WTC11 (cell line): ENCODE measurements around the gene HES3. TPM values are rescaled to one million over a fixed set of nuclear protein-coding genes. Genes with fewer than 3 reads are reported as not detected.

Source experiments
- ATAC-seq: fragments of 200-7000 bp; cut with Tn5 transposase; 2 replicates; pipeline ENCODE4 v1.10.0; 2021; ENCODE audit warnings: mild to moderate bottlenecking, moderate library complexity
- CTCF ChIA-PET: fragments of 300-600 bp; sonication (Branson Sonifier 250); formaldehyde crosslinking; loops from one replicate; lab custom pipeline; 2021; ENCODE audit warnings: antibody characterized with exemption; lab: Charles Lee
- POLR2A ChIA-PET: fragments of 350-600 bp; sonication (Branson Sonifier 250); formaldehyde crosslinking; loops from one replicate; lab custom pipeline; 2021; ENCODE audit warnings: antibody characterized with exemption; lab: Charles Lee
- DNase-seq: peaks from one replicate; pipeline ENCODE4 v3.0.0; 2021; ENCODE audit warnings: low spot score
- H3K27ac Mint-ChIP-seq: 2 replicates; pipeline ENCODE4 v1.8.0; 2021; ENCODE audit warnings: mixed read lengths
- H3K27me3 Mint-ChIP-seq: 2 replicates; pipeline ENCODE4 v1.8.0; 2021; ENCODE audit warnings: low read depth, mild to moderate bottlenecking, moderate library complexity, mixed read lengths
- H3K36me3 Mint-ChIP-seq: 2 replicates; pipeline ENCODE4 v1.8.0; 2021; ENCODE audit warnings: mixed read lengths
- H3K4me1 Mint-ChIP-seq: 2 replicates; pipeline ENCODE4 v1.8.0; 2022; ENCODE audit warnings: mixed read lengths
- H3K4me3 Mint-ChIP-seq: 2 replicates; pipeline ENCODE4 v1.8.0; 2021; ENCODE audit warnings: mild to moderate bottlenecking, moderate library complexity, mixed read lengths
- H3K9me3 Mint-ChIP-seq: 2 replicates; pipeline ENCODE4 v1.8.0; 2021; ENCODE audit warnings: mixed read lengths
- ATF1 ChIP-seq: sonication (generic); formaldehyde crosslinking; IDR thresholded peaks from 2 replicates; pipeline ENCODE4 v1.8.1; 2023; ENCODE audit warnings: mild to moderate bottlenecking, moderate library complexity, missing genetic modification reagents
- CREM ChIP-seq: sonication (generic); formaldehyde crosslinking; IDR thresholded peaks from 2 replicates; pipeline ENCODE4 v1.8.1; 2022; ENCODE audit warnings: mild to moderate bottlenecking, missing genetic modification reagents, moderate library complexity
- ETV6 ChIP-seq: sonication (generic); formaldehyde crosslinking; IDR thresholded peaks from 2 replicates; pipeline ENCODE4 v1.8.1; 2022; ENCODE audit warnings: mild to moderate bottlenecking, missing genetic modification reagents
- GABPB1 ChIP-seq: sonication (generic); formaldehyde crosslinking; IDR thresholded peaks from 2 replicates; pipeline ENCODE4 v1.8.1; 2023; ENCODE audit warnings: mild to moderate bottlenecking, missing genetic modification reagents
- HMGA2 ChIP-seq: fragments of 250-450 bp; sonication (Bioruptor Pico); IDR thresholded peaks from 2 replicates; pipeline ENCODE4 v1.4.0; 2021; ENCODE audit warnings: mild to moderate bottlenecking, moderate library complexity
- JUN ChIP-seq: sonication (generic); formaldehyde crosslinking; IDR thresholded peaks from 2 replicates; pipeline ENCODE4 v1.8.0; 2023; ENCODE audit warnings: mild to moderate bottlenecking, missing genetic modification reagents
- PRRX2 ChIP-seq: fragments of 250-450 bp; sonication (Bioruptor Pico); IDR thresholded peaks from 2 replicates; pipeline ENCODE4 v1.8.0; 2021; ENCODE audit warnings: mild to moderate bottlenecking
- RELA ChIP-seq: sonication (generic); formaldehyde crosslinking; IDR thresholded peaks from 2 replicates; pipeline ENCODE4 v1.8.1; 2022; ENCODE audit warnings: missing genetic modification reagents, mild to moderate bottlenecking, borderline replicate concordance
- SMAD4 ChIP-seq: sonication (generic); formaldehyde crosslinking; IDR thresholded peaks from 2 replicates; pipeline ENCODE4 v1.8.0; 2022; ENCODE audit warnings: mild to moderate bottlenecking, missing genetic modification reagents
- SOX15 ChIP-seq: fragments of 250-450 bp; sonication (Bioruptor Pico); IDR thresholded peaks from 2 replicates; pipeline ENCODE4 v1.9.0; 2021; ENCODE audit warnings: mild to moderate bottlenecking
- TEAD4 ChIP-seq: sonication (generic); formaldehyde crosslinking; IDR thresholded peaks from 2 replicates; pipeline ENCODE4 v1.8.0; 2022; ENCODE audit warnings: mild to moderate bottlenecking, missing genetic modification reagents
- ZBTB21 ChIP-seq: sonication (generic); formaldehyde crosslinking; IDR thresholded peaks from 2 replicates; pipeline ENCODE4 v1.8.1; 2023; ENCODE audit warnings: mild to moderate bottlenecking, missing genetic modification reagents, borderline replicate concordance
- ZNF416 ChIP-seq: fragments of 250-450 bp; sonication (Bioruptor Pico); IDR thresholded peaks from 2 replicates; pipeline ENCODE4 v1.9.0; 2021; ENCODE audit warnings: mild to moderate bottlenecking, inconsistent platforms
- total RNA-seq: library from RNA; stranded (reverse); gene quantifications from 3 replicates; pipeline ENCODE4 v1.2.3, GENCODE V29; 2021
- TF ChIP-seq, protein P1 (sequence below): fragments of 250-450 bp; sonication (Bioruptor Pico); IDR thresholded peaks from 2 replicates; pipeline ENCODE4 v1.8.0; 2021; ENCODE audit warnings: mild to moderate bottlenecking
- TF ChIP-seq, protein P2 (sequence below): fragments of 250-450 bp; sonication (Bioruptor Pico); IDR thresholded peaks from 2 replicates; pipeline ENCODE4 v2.1.2; 2022; ENCODE audit warnings: mild to moderate bottlenecking, moderate library complexity
- TF ChIP-seq, protein P3 (sequence below): sonication (generic); formaldehyde crosslinking; IDR thresholded peaks from 2 replicates; pipeline ENCODE4 v1.8.0; 2022; ENCODE audit warnings: mild to moderate bottlenecking, missing genetic modification reagents
- TF ChIP-seq, protein P4 (sequence below): sonication (generic); formaldehyde crosslinking; IDR thresholded peaks from 2 replicates; pipeline ENCODE4 v1.8.1; 2022; ENCODE audit warnings: mild to moderate bottlenecking, moderate library complexity, missing genetic modification reagents
- TF ChIP-seq, protein P5 (sequence below): sonication (generic); formaldehyde crosslinking; IDR thresholded peaks from 2 replicates; pipeline ENCODE4 v1.8.1; 2022; ENCODE audit warnings: missing genetic modification reagents, borderline replicate concordance
- TF ChIP-seq, protein P6 (sequence below): sonication (generic); formaldehyde crosslinking; IDR thresholded peaks from 2 replicates; pipeline ENCODE4 v1.8.1; 2023; ENCODE audit warnings: mild to moderate bottlenecking, missing genetic modification reagents
- TF ChIP-seq, protein P7 (sequence below): sonication (generic); formaldehyde crosslinking; IDR thresholded peaks from 2 replicates; pipeline ENCODE4 v1.8.0; 2023; ENCODE audit warnings: mild to moderate bottlenecking, missing genetic modification reagents
- TF ChIP-seq, protein P8 (sequence below): fragments of 200-600 bp; IDR thresholded peaks from 2 replicates; pipeline ENCODE4 v1.8.0; 2022; ENCODE audit warnings: antibody characterized with exemption
- TF ChIP-seq, protein P9 (sequence below): sonication (generic); formaldehyde crosslinking; IDR thresholded peaks from 2 replicates; pipeline ENCODE4 v1.8.1; 2022; ENCODE audit warnings: low read depth, mild to moderate bottlenecking, moderate library complexity, missing genetic modification reagents, borderline replicate concordance

Gene HES3
- total RNA-seq, 1 experiment from 2014 or later, result 74.7 TPM

DNA sequence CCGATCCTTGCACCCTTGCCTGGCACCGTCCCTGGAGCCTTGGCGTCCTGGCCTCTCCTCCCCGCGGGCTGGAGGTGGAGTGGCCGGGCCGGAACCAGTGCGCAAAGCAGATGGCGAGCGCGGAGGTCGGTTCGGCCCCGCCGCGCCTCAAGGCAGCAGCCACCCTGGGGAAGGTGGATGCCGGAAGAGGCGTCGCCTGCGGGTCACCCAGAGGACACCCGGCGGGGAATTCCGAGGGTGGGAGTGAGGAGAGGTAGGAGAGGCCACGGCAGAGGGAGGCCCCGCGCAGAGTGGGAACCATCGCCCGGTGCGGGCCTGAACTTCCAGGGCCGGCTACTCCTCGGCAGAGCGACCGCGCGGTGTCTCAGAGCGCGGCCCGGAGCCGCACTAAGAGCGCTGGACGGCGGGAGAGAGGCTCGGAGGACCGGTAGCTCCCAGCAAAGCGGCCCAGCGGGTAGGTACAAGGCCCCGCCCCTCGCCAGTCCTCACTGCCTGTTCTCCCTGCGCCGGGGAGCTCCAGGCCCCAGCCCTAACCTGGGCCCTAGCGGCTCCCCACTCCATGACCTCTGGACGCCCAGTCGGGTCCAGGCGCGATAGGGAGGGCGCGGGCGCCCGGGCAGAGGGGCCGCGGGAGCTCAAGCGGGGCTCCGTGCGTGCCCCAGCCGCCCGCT lies 38.0 kb upstream of the HES3 start, which contains the start of gene RNF207:
Gene RNF207 (plus strand): TSS at position 271 of the 671 bp plus-strand sequence. CDS start 417 bp downstream, outside the sequence.
- H3K36me3 Mint-ChIP-seq, result no peaks in the 10 kb centered on the region
- ChIA-PET CTCF (interaction anchor here (0.5 to 10.3 kb wide), 33 partner anchors 9 to 598 kb away, joined by 3 to 489 read pairs (median 5); partner anchors contain the start of genes CHD5, HES2, HES3 and ICMT), POLR2A (interaction anchor here (0.7 to 1.5 kb wide), 6 partner anchors 19 to 33 kb away, joined by 3 to 10 read pairs (median 4); partner anchors contain the start of gene ICMT)
- TF ChIP-seq, protein P1, sequence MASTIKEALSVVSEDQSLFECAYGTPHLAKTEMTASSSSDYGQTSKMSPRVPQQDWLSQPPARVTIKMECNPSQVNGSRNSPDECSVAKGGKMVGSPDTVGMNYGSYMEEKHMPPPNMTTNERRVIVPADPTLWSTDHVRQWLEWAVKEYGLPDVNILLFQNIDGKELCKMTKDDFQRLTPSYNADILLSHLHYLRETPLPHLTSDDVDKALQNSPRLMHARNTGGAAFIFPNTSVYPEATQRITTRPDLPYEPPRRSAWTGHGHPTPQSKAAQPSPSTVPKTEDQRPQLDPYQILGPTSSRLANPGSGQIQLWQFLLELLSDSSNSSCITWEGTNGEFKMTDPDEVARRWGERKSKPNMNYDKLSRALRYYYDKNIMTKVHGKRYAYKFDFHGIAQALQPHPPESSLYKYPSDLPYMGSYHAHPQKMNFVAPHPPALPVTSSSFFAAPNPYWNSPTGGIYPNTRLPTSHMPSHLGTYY (CRISPR knock-in tag), result no peak
- TF ChIP-seq JUN, result 0 out of 2 replicates have a peak, but pooled peaks have one; percentile 32
- TF ChIP-seq, protein P2, sequence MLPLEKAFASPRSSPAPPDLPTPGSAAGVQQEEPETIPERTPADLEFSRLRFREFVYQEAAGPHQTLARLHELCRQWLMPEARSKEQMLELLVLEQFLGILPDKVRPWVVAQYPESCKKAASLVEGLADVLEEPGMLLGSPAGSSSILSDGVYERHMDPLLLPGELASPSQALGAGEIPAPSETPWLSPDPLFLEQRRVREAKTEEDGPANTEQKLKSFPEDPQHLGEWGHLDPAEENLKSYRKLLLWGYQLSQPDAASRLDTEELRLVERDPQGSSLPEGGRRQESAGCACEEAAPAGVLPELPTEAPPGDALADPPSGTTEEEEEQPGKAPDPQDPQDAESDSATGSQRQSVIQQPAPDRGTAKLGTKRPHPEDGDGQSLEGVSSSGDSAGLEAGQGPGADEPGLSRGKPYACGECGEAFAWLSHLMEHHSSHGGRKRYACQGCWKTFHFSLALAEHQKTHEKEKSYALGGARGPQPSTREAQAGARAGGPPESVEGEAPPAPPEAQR (CRISPR knock-in tag), result no peak
- TF ChIP-seq ZBTB21 (CRISPR knock-in tag), result no peak
- no peak for TF ChIP-seq ZNF416 (CRISPR knock-in tag)
- no peak for TF ChIP-seq ATF1 (CRISPR knock-in tag)
- TF ChIP-seq RELA (CRISPR knock-in tag), result no peak
- TF ChIP-seq, protein P3, sequence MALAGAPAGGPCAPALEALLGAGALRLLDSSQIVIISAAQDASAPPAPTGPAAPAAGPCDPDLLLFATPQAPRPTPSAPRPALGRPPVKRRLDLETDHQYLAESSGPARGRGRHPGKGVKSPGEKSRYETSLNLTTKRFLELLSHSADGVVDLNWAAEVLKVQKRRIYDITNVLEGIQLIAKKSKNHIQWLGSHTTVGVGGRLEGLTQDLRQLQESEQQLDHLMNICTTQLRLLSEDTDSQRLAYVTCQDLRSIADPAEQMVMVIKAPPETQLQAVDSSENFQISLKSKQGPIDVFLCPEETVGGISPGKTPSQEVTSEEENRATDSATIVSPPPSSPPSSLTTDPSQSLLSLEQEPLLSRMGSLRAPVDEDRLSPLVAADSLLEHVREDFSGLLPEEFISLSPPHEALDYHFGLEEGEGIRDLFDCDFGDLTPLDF (CRISPR knock-in tag), result 0 out of 2 replicates have a peak, but pooled peaks have one; percentile 24
- no peak for TF ChIP-seq SOX15 (CRISPR knock-in tag)
- TF ChIP-seq, protein P4, sequence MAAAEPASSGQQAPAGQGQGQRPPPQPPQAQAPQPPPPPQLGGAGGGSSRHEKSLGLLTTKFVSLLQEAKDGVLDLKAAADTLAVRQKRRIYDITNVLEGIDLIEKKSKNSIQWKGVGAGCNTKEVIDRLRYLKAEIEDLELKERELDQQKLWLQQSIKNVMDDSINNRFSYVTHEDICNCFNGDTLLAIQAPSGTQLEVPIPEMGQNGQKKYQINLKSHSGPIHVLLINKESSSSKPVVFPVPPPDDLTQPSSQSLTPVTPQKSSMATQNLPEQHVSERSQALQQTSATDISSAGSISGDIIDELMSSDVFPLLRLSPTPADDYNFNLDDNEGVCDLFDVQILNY (CRISPR knock-in tag), result 0 out of 2 replicates have a peak, but pooled peaks have one; percentile 31
- no peak for TF ChIP-seq CREM (CRISPR knock-in tag)
- TF ChIP-seq, protein P5, sequence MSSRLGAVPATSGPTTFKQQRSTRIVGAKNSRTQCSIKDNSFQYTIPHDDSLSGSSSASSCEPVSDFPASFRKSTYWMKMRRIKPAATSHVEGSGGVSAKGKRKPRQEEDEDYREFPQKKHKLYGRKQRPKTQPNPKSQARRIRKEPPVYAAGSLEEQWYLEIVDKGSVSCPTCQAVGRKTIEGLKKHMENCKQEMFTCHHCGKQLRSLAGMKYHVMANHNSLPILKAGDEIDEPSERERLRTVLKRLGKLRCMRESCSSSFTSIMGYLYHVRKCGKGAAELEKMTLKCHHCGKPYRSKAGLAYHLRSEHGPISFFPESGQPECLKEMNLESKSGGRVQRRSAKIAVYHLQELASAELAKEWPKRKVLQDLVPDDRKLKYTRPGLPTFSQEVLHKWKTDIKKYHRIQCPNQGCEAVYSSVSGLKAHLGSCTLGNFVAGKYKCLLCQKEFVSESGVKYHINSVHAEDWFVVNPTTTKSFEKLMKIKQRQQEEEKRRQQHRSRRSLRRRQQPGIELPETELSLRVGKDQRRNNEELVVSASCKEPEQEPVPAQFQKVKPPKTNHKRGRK, result no peak
- no peak for TF ChIP-seq SMAD4 (CRISPR knock-in tag)
- no peak for TF ChIP-seq HMGA2 (CRISPR knock-in tag)
- 0 out of 2 replicates have a peak, but pooled peaks have one; percentile 4 for TF ChIP-seq GABPB1 (CRISPR knock-in tag)
- TF ChIP-seq, protein P6, sequence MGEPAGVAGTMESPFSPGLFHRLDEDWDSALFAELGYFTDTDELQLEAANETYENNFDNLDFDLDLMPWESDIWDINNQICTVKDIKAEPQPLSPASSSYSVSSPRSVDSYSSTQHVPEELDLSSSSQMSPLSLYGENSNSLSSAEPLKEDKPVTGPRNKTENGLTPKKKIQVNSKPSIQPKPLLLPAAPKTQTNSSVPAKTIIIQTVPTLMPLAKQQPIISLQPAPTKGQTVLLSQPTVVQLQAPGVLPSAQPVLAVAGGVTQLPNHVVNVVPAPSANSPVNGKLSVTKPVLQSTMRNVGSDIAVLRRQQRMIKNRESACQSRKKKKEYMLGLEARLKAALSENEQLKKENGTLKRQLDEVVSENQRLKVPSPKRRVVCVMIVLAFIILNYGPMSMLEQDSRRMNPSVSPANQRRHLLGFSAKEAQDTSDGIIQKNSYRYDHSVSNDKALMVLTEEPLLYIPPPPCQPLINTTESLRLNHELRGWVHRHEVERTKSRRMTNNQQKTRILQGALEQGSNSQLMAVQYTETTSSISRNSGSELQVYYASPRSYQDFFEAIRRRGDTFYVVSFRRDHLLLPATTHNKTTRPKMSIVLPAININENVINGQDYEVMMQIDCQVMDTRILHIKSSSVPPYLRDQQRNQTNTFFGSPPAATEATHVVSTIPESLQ (CRISPR knock-in tag), result no peak
- TF ChIP-seq, protein P7, sequence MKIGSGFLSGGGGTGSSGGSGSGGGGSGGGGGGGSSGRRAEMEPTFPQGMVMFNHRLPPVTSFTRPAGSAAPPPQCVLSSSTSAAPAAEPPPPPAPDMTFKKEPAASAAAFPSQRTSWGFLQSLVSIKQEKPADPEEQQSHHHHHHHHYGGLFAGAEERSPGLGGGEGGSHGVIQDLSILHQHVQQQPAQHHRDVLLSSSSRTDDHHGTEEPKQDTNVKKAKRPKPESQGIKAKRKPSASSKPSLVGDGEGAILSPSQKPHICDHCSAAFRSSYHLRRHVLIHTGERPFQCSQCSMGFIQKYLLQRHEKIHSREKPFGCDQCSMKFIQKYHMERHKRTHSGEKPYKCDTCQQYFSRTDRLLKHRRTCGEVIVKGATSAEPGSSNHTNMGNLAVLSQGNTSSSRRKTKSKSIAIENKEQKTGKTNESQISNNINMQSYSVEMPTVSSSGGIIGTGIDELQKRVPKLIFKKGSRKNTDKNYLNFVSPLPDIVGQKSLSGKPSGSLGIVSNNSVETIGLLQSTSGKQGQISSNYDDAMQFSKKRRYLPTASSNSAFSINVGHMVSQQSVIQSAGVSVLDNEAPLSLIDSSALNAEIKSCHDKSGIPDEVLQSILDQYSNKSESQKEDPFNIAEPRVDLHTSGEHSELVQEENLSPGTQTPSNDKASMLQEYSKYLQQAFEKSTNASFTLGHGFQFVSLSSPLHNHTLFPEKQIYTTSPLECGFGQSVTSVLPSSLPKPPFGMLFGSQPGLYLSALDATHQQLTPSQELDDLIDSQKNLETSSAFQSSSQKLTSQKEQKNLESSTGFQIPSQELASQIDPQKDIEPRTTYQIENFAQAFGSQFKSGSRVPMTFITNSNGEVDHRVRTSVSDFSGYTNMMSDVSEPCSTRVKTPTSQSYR (CRISPR knock-in tag), result peak; percentile 58; the same call in 1 of the 2 replicates
- TF ChIP-seq, protein P8, sequence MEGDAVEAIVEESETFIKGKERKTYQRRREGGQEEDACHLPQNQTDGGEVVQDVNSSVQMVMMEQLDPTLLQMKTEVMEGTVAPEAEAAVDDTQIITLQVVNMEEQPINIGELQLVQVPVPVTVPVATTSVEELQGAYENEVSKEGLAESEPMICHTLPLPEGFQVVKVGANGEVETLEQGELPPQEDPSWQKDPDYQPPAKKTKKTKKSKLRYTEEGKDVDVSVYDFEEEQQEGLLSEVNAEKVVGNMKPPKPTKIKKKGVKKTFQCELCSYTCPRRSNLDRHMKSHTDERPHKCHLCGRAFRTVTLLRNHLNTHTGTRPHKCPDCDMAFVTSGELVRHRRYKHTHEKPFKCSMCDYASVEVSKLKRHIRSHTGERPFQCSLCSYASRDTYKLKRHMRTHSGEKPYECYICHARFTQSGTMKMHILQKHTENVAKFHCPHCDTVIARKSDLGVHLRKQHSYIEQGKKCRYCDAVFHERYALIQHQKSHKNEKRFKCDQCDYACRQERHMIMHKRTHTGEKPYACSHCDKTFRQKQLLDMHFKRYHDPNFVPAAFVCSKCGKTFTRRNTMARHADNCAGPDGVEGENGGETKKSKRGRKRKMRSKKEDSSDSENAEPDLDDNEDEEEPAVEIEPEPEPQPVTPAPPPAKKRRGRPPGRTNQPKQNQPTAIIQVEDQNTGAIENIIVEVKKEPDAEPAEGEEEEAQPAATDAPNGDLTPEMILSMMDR, result no peak
- TF ChIP-seq ETV6 (CRISPR knock-in tag), result no peak
- no peak for TF ChIP-seq PRRX2 (CRISPR knock-in tag)
- peak; percentile 68; the same call in 1 of the 2 replicates for TF ChIP-seq TEAD4 (CRISPR knock-in tag)
- TF ChIP-seq, protein P9, sequence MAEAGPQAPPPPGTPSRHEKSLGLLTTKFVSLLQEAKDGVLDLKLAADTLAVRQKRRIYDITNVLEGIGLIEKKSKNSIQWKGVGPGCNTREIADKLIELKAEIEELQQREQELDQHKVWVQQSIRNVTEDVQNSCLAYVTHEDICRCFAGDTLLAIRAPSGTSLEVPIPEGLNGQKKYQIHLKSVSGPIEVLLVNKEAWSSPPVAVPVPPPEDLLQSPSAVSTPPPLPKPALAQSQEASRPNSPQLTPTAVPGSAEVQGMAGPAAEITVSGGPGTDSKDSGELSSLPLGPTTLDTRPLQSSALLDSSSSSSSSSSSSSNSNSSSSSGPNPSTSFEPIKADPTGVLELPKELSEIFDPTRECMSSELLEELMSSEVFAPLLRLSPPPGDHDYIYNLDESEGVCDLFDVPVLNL, result no peak

More for the DNA sequence above, 38.0 kb upstream of the HES3 start, which contains the start of gene RNF207:
- DNase-seq, result peak; percentile 83
- peak; percentile 60 for ATAC-seq
- Mint-ChIP-seq H3K27me3 (peaks cover 29% of the 10 kb centered on the region), H3K4me1 (peaks cover 24% of the 10 kb centered on the region), H3K9me3 (no peaks in the 10 kb centered on the region), H3K4me3 (peak within 1 kb of the TSS; percentile 61), H3K27ac (0 out of 2 replicates have a peak within 1 kb of the TSS, but pooled peaks have one; percentile 45)
